H9 (cell line): ENCODE results near the gene PNMT. TPM values are rescaled to one million over a fixed set of nuclear protein-coding genes. Genes with fewer than 3 reads are reported as not detected.

Experiments
- DNase-seq: peaks from one replicate; pipeline ENCODE4 v3.0.0-alpha.2; 2017
- H2AFZ ChIP-seq: one replicate; pipeline ENCODE4 v1.6.1; 2013; ENCODE audit warnings: mild to moderate bottlenecking, low read length, control low read depth, moderate library complexity
- H2AK5ac ChIP-seq: 2 replicates; pipeline ENCODE4 v1.6.1; 2013; ENCODE audit warnings: low read length, control low read depth, mixed read lengths; ENCODE audit not compliant: insufficient read length
- H2BK120ac ChIP-seq: one replicate; pipeline ENCODE4 v1.6.1; 2013; ENCODE audit warnings: low read depth, mild to moderate bottlenecking, low read length, control low read depth, inconsistent platforms; ENCODE audit not compliant: poor library complexity, severe bottlenecking
- H2BK12ac ChIP-seq: 2 replicates; pipeline ENCODE4 v1.6.1; 2013; ENCODE audit warnings: low read length, control low read depth, mixed read lengths, low read depth; ENCODE audit not compliant: insufficient read length
- H2BK15ac ChIP-seq: 2 replicates; pipeline ENCODE4 v1.6.1; 2013; ENCODE audit warnings: low read depth, low read length, control low read depth
- H2BK20ac ChIP-seq: one replicate; pipeline ENCODE4 v1.6.1; 2013; ENCODE audit warnings: low read depth, mild to moderate bottlenecking, low read length, control low read depth, inconsistent platforms; ENCODE audit not compliant: poor library complexity, severe bottlenecking
- H2BK5ac ChIP-seq: 2 replicates; pipeline ENCODE4 v1.6.1; 2013; ENCODE audit warnings: low read length, control low read depth, mixed read lengths; ENCODE audit not compliant: insufficient read length
- H3K14ac ChIP-seq: 2 replicates; pipeline ENCODE4 v1.6.1; 2013; ENCODE audit warnings: low read length, control low read depth; ENCODE audit not compliant: insufficient read depth
- H3K18ac ChIP-seq: 2 replicates; pipeline ENCODE4 v1.6.1; 2013; ENCODE audit warnings: low read depth, mild to moderate bottlenecking, mixed read lengths, low read length, control low read depth; ENCODE audit not compliant: insufficient read length
- H3K23ac ChIP-seq: 2 replicates; pipeline ENCODE4 v1.6.1; 2013; ENCODE audit warnings: low read length, control low read depth, mixed read lengths, low read depth; ENCODE audit not compliant: insufficient read length
- H3K23me2 ChIP-seq: 2 replicates; pipeline ENCODE4 v1.6.1; 2013; ENCODE audit warnings: low read depth, mild to moderate bottlenecking, mixed read lengths, low read length, control low read depth; ENCODE audit not compliant: insufficient read length, poor library complexity, severe bottlenecking
- H3K27ac ChIP-seq: 2 replicates; pipeline ENCODE4 v1.5.1; 2013; ENCODE audit warnings: low read length, control low read depth, mixed read lengths, low read depth; ENCODE audit not compliant: insufficient read length
- H3K27me3 ChIP-seq: 2 replicates; pipeline ENCODE4 v1.6.1; 2013; ENCODE audit warnings: low read length, control low read depth, inconsistent platforms; ENCODE audit not compliant: insufficient read depth
- H3K4ac ChIP-seq: 2 replicates; pipeline ENCODE4 v1.6.1; 2013; ENCODE audit warnings: low read depth, mild to moderate bottlenecking, control low read depth, inconsistent platforms, low read length, moderate library complexity
- H3K4me1 ChIP-seq: 2 replicates; pipeline ENCODE4 v1.6.1; 2013; ENCODE audit warnings: low read length, control low read depth, inconsistent platforms; ENCODE audit not compliant: insufficient read depth
- H3K4me2 ChIP-seq: 2 replicates; pipeline ENCODE4 v1.6.1; 2013; ENCODE audit warnings: low read length, control low read depth, mixed read lengths; ENCODE audit not compliant: insufficient read length, insufficient read depth
- H3K56ac ChIP-seq: 2 replicates; pipeline ENCODE4 v1.6.1; 2013; ENCODE audit warnings: low read depth, mild to moderate bottlenecking, mixed read lengths, low read length, control low read depth; ENCODE audit not compliant: insufficient read length
- H3K79me1 ChIP-seq: 2 replicates; pipeline ENCODE4 v1.6.1; 2013; ENCODE audit warnings: low read depth, mild to moderate bottlenecking, moderate library complexity, low read length, control low read depth, inconsistent platforms; ENCODE audit not compliant: insufficient read depth, poor library complexity, severe bottlenecking
- H3K79me2 ChIP-seq: 2 replicates; pipeline ENCODE4 v1.6.1; 2013; ENCODE audit warnings: low read length, control low read depth, inconsistent platforms; ENCODE audit not compliant: insufficient read depth
- H3K9ac ChIP-seq: 2 replicates; pipeline ENCODE4 v1.6.1; 2013; ENCODE audit warnings: low read length, control low read depth, mixed read lengths; ENCODE audit not compliant: insufficient read length; ENCODE audit errors: extremely low read depth
- H3K9me3 ChIP-seq: one replicate; pipeline ENCODE4 v1.6.1; 2013; ENCODE audit warnings: low read depth, low read length, inconsistent platforms; ENCODE audit not compliant: control insufficient read depth
- H3T11ph ChIP-seq: one replicate; pipeline ENCODE4 v1.6.1; 2013; ENCODE audit warnings: mild to moderate bottlenecking, low read length, control low read depth, inconsistent platforms
- H4K20me1 ChIP-seq: one replicate; pipeline ENCODE4 v1.6.1; 2013; ENCODE audit not compliant: control insufficient read depth, insufficient read length, insufficient read depth
- H4K5ac ChIP-seq: 2 replicates; pipeline ENCODE4 v1.6.1; 2013; ENCODE audit warnings: low read depth, mild to moderate bottlenecking, mixed read lengths, low read length, control low read depth; ENCODE audit not compliant: insufficient read length
- H4K8ac ChIP-seq: replicated peaks from 2 replicates; pipeline ENCODE4 v1.6.1; 2013; ENCODE audit warnings: low read length, control low read depth, mixed read lengths, low read depth; ENCODE audit not compliant: insufficient read length
- H4K91ac ChIP-seq: 2 replicates; pipeline ENCODE4 v1.6.1; 2013; ENCODE audit warnings: low read depth, mild to moderate bottlenecking, moderate library complexity, mixed read lengths, low read length, control low read depth; ENCODE audit not compliant: insufficient read length
- H3K27ac Mint-ChIP-seq, 3 experiments: 2 replicates in 2 of 3; 3 replicates in 1 of 3; pipeline ENCODE4 v1.8.0; 2020 to 2021; ENCODE audit warnings: mixed read lengths in 3 of 3, mild to moderate bottlenecking in 1 of 3, moderate library complexity in 1 of 3
- H3K27me3 Mint-ChIP-seq: 2 replicates; pipeline ENCODE4 v1.8.0; 2021; ENCODE audit warnings: low read depth, mild to moderate bottlenecking, moderate library complexity, mixed read lengths
- H3K36me3 Mint-ChIP-seq, 3 experiments: 2 replicates in 2 of 3; 3 replicates in 1 of 3; pipeline ENCODE4 v1.8.0; 2020 to 2021; ENCODE audit warnings: low read depth in 3 of 3, mixed read lengths in 3 of 3; ENCODE audit not compliant: insufficient read depth in 1 of 3
- H3K4me1 Mint-ChIP-seq, 2 experiments: 2 replicates each; pipeline ENCODE4 v1.8.0; 2020; ENCODE audit warnings: mixed read lengths in 2 of 2
- H3K4me3 Mint-ChIP-seq, 2 experiments: 2 replicates in 1 of 2; 3 replicates in 1 of 2; pipeline ENCODE4 v1.8.0; 2020 to 2021; ENCODE audit warnings: mild to moderate bottlenecking in 2 of 2, mixed read lengths in 2 of 2, moderate library complexity in 1 of 2
- H3K9me3 Mint-ChIP-seq, 2 experiments: 2 replicates in 1 of 2; 3 replicates in 1 of 2; pipeline ENCODE4 v1.8.0; 2020; ENCODE audit warnings: mild to moderate bottlenecking in 2 of 2, mixed read lengths in 2 of 2, moderate library complexity in 1 of 2
- WGBS: extraction: QIAGEN DNeasy Blood & Tissue Kit; methylation state at CpG from one replicate; pipeline ENCODE4 v1.1.7; 2013; ENCODE audit warnings: missing lambda C conversion rate, low lambda C conversion rate, mixed read lengths; ENCODE audit not compliant: insufficient read length; ENCODE audit errors: extremely low coverage; 5-methylcytosine and 5-hydroxymethylcytosine counted together
- total RNA-seq: library from RNA; stranded (reverse); gene quantifications from 2 replicates; pipeline ENCODE4 v1.2.1, GENCODE V29; 2021
- TF ChIP-seq, protein P1 (sequence below): fragments of 200-600 bp; sonication (generic); conservative IDR thresholded peaks from 3 replicates; pipeline ENCODE4 v1.8.0; 2021; ENCODE audit warnings: antibody characterized with exemption, mild to moderate bottlenecking

Gene PNMT
- total RNA-seq, 1 experiment from 2014 or later = 2.1 TPM

DNA sequence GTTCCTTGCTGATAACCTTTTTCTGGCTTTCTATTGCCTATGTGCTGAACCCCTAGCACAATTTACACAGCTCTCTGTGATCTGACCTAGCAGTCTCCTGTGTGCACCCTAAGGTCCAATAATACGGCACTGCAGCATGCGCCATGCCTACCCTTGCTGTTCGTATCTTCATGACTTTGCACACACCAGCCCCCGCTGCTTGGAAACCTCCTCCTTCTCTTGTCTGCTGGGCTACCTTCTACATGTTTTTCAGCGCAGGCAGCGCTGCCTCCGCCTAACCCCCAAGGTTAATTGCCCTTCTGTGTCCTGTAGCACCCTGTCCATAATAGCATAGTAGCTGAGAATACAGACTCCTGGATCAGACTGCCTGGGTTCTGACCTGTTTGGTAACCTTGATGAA lies 29.9 kb upstream of the PNMT start:
- Histone ChIP-seq H3K27me3 (no peaks in the 10 kb centered on the region), H2BK5ac (no peak overlapping the region), H3T11ph (no peak overlapping the region), H3K79me2 (no peaks in the 10 kb centered on the region; the same call in 1 of the 2 replicates), H3K23me2 (peaks cover 8% of the 10 kb centered on the region), H3K4me2 (peak overlapping the region; percentile 99), H3K4me1 (peaks cover 9% of the 10 kb centered on the region; the same call in 1 of the 2 replicates), H3K27ac (no peak overlapping the region), H2AFZ (no peak overlapping the region), H3K18ac (no peak overlapping the region), H2BK12ac (no peak overlapping the region), H3K23ac (no peak overlapping the region), H3K79me1 (no peaks in the 10 kb centered on the region), H4K20me1 (no peaks in the 10 kb centered on the region), H3K14ac (no peak overlapping the region), H4K5ac (no peak overlapping the region), H3K9me3 (no peaks in the 10 kb centered on the region), H4K91ac (no peak overlapping the region), H3K4ac (no peak overlapping the region), H3K56ac (no peak overlapping the region), H2BK15ac (no peak overlapping the region), H2BK120ac (no peak overlapping the region), H4K8ac (no peak overlapping the region), H2AK5ac (no peak overlapping the region), H3K9ac (no peak overlapping the region), H2BK20ac (no peak overlapping the region)
- H3K4me3 Mint-ChIP-seq = peak overlapping the region; percentile 91 to 96
- H3K4me1 Mint-ChIP-seq = peaks cover 59 to 61% of the 10 kb centered on the region in 2 experiments
- WGBS = no CpG with 5 or more reads among the region's 7 CpGs
- H3K27me3 Mint-ChIP-seq = no peaks in the 10 kb centered on the region
- TF ChIP-seq, protein P1, sequence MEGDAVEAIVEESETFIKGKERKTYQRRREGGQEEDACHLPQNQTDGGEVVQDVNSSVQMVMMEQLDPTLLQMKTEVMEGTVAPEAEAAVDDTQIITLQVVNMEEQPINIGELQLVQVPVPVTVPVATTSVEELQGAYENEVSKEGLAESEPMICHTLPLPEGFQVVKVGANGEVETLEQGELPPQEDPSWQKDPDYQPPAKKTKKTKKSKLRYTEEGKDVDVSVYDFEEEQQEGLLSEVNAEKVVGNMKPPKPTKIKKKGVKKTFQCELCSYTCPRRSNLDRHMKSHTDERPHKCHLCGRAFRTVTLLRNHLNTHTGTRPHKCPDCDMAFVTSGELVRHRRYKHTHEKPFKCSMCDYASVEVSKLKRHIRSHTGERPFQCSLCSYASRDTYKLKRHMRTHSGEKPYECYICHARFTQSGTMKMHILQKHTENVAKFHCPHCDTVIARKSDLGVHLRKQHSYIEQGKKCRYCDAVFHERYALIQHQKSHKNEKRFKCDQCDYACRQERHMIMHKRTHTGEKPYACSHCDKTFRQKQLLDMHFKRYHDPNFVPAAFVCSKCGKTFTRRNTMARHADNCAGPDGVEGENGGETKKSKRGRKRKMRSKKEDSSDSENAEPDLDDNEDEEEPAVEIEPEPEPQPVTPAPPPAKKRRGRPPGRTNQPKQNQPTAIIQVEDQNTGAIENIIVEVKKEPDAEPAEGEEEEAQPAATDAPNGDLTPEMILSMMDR = no peak
- H3K9me3 Mint-ChIP-seq = no peaks in the 10 kb centered on the region
- no peak overlapping the region for H3K27ac Mint-ChIP-seq
- no peak for DNase-seq
- H3K36me3 Mint-ChIP-seq = peaks cover 0 to 3% (median 0%) of the 10 kb centered on the region in 3 experiments; a peak in 3 of 7 replicates
